ACHN (cell line): ENCODE results near the gene PAPSS1.
"Not testable (repeated sequence)": the region's sequence is repeated elsewhere in the genome, so short reads cannot be mapped to it uniquely, and the experiment has no call there.

ENCODE experiments used
- DNase-seq: peaks from one replicate; pipeline ENCODE4 v3.0.0-alpha.2; 2015
- in situ Hi-C: cut with HindIII; loops from 2 replicates; pipeline ENCODE4 v1.10.0; 2017; ENCODE audit warnings: low sequenced_read_pairs, low pct_ligation_motif_present, low pct_unique_long_range_greater_than_20kb

Gene PAPSS1

GRCh38 chr4:107733431-107733925, 13.4 kb upstream of the PAPSS1 start:
- in situ Hi-C loops = no loop called here
- DNase-seq = no peak

DNA sequence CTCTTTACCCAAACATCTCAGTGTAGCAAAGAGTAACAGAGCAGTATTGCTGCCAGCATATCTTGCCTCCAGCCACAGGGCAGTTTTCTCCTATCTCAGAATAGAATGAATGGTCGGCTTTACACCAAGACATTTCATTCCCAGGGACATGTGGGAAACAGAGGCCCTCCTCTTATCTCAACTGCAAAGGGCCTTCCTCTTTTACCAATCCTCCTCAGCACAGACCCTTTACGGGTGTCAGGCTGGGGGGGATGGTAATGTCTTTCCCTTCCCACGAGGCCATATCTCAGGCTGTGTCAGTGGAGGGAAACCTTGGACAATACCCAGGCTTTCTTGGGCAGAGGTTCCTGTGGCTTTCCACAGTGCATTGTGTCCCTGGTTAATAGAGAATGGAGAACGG, 9.0 kb upstream of the PAPSS1 start:
- in situ Hi-C loops, DNase-seq: not testable (repeated sequence)

DNA sequence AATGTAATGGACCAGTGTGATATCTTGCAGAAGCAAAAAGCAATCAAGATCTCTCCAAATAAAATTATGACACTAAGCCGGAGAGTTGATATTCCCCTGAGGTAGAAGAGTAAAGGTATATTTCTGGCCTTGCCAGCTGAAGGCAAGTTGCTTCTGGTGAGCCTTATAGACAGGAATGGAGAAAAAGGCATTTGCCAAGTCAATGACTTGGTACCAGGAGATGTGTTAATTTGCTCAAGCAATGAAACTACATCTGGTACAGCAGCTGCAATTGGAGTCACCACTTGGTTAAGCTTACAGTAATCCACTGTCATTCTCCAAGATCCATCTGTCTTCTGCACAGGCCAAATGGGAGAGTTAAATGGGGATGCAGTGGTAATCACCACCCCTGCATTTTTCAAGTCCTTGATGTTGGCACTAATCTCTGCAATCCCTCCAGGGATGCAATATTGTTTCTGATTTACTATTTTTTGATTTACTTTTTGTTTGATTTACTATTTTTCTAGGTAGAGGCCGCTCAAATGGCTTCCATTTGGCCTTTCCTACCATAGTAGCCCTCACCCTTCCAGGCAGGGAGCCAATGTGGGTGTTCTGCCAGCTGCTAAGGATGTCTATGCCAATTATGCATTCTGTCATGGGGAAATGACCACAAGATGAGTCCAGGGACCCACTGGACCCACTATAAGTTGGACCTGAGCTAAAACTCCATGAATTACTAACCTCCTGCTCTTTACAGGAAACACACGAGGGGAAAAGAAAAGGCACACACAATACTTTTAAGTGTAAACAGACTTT, 6.3 kb upstream of the PAPSS1 start:
- DNase-seq, in situ Hi-C loops: not testable (repeated sequence)

- in situ Hi-C loops = no loop called here
Measured at GRCh38 chr4:107725281-107725859, 5.3 kb upstream of the PAPSS1 start.

GRCh38 chr4:107723331-107723730, 3.3 kb upstream of the PAPSS1 start:
- DNase-seq, in situ Hi-C loops: not testable (repeated sequence)

More at GRCh38 chr4:107725281-107725859, 5.3 kb upstream of the PAPSS1 start:
- peak; percentile 7 for DNase-seq

DNA sequence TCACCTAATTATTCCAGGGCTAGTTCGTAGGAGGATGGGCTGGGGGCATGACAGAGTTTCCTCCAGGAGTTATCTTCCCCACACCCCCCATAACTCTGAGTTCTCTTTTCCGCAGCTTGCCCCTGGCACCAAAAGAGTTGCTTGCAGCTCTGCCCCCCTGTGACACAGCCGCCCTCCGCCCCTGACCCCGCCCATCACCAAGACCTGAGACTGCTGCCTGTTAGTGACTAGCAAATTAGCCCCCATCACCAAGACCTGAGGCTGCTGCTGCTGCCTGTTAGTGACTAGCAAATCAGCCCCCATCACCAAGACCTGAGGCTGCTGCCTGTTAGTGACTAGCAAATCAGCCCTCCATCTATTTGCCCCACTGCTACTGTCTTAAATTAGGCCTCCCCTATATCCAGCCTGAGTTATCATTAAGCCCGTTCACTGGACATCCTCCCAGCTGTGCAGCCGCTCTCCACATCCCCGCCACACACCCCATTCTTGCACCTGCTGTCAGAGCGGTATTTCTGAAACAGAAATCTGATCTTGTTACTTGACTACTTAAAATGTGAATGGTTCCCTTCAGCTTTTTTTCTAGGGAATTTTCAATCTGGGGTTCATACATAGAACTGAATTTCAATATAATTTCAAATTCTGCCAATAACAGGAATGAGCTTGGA, 1.5 kb upstream of the PAPSS1 start:
- in situ Hi-C loops = no loop called here
- DNase-seq = no peak

DNA sequence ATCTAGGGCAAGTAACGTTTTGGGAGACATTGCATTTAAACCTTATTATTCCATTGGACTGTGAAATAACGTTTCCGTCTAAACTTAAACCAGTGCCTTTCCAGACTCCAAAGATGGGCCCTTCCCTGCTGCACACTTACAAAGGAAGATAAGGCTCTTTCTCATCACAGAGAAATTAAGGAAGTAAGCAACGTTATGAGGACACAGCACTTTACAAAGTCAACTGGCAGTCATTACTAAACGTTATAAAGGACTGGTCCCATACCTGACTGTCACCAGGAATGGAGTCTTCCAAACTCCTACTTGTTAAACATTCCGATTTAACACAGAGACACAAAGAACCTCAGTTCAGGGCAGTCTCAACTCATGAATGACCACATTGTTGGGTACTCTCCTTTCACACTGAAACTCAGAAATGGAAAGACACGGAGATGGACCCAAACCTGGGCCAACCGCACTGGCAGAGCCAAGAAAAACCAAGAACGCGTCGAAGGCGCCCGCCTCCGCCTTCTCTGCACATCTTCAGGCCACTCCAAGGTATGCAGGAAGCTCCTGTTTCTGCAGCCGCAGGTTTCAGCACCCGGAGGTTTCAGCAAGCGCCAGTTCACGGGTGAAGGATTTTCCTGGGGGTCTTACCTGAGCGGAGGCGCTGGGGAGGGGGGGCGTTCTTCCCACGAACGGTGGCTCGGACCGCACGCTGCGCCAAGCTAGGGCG, 670 bp downstream of the PAPSS1 start:
- in situ Hi-C loops = no loop called here
- peak; percentile 42 for DNase-seq

DNA sequence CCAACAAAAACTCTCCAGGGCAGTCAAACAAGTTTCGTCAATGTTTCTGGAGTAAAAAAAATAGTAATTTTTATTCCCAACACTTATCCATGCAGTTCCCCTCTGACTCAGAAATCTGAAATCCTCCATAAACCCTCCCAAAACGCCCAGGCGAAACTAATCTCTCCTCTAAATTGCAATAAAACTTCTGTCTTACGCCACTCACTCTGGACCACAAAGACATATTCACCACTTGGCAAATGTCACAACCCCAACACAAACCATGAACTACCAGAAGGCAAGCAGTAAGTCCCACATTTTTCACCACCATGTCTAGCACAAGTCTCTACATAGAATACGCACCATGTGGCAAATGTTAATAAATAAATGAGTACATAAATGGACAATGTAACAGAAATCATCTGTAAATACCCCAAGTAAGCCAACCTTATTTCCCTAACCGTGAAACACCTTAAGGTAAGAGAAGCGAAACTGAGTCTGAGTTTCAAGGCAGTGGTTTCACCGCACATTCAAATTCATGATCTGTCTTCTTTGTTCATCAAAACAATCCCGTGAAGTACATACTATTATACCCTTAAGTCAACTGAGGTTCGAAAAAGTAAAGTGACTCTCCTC, 1.6 kb downstream of the PAPSS1 start:
- in situ Hi-C loops = no loop called here
- no peak for DNase-seq

DNA sequence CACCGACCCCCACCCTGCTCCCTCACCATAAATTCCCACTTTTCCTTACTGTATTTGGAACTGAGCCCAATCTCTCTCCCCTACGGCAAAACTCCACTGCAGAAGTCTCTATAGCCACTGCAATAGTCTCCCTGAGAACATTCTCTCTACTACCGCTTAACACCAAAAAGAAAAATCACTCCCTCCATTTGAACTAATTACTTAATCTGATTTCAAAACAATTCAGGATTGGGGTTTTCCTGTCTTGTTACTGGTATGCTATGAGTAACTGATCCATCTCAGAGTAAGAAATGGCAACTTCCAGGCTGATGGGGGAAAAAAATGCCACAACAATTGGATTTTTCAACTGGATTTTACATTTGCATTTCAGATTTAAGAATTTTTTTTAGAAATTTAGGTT, 5.8 kb downstream of the PAPSS1 start:
- in situ Hi-C loops = no loop called here
- DNase-seq = no peak

DNA sequence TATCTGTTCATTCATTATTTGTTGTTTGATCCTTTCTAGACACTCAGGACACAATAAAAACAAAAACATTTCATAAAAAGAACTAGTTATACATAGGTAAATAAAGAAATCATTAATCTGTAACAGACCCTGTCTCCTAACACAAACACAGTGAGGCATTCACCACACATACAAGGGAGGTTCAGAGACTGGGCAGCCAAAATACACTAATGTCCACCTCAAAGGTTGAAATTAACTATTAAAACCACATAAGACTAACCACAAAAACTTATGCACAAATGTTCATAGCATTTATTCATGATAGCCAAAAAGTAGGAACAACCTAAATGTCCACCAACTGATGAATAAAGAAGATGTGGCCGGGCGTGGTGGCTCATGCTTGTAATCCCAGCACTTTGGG, 7.8 kb downstream of the PAPSS1 start:
- DNase-seq = no peak
- in situ Hi-C loops = no loop called here

DNA sequence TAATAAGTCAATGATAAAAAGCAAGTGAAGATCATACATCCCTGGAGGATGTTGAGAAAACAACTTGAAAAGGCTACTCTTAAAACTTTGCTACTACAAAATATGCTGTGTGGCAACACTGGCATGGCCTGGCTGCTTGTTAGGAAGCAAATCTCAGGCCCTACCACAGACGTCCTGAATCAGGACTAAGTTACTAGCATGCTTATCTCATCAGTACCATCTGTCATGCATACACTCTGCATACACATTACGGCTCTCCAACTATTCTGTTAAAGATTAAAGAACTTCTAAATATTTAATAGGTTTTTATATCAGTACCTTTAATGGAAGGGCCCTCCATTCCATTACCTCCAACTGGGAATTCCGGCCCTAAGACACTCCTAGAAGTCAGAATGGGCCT, 8.2 kb downstream of the PAPSS1 start:
- DNase-seq = no peak
- in situ Hi-C loops = no loop called here

GRCh38 chr4:107710493-107711459, 9.3 kb downstream of the PAPSS1 start:
- DNase-seq = no peak
- in situ Hi-C loops = no loop called here

GRCh38 chr4:107709916-107710315, 10.1 kb downstream of the PAPSS1 start:
- no peak for DNase-seq
- in situ Hi-C loops = no loop called here

GRCh38 chr4:107708225-107708624, 11.8 kb downstream of the PAPSS1 start:
- in situ Hi-C loops = no loop called here
- no peak for DNase-seq

DNA sequence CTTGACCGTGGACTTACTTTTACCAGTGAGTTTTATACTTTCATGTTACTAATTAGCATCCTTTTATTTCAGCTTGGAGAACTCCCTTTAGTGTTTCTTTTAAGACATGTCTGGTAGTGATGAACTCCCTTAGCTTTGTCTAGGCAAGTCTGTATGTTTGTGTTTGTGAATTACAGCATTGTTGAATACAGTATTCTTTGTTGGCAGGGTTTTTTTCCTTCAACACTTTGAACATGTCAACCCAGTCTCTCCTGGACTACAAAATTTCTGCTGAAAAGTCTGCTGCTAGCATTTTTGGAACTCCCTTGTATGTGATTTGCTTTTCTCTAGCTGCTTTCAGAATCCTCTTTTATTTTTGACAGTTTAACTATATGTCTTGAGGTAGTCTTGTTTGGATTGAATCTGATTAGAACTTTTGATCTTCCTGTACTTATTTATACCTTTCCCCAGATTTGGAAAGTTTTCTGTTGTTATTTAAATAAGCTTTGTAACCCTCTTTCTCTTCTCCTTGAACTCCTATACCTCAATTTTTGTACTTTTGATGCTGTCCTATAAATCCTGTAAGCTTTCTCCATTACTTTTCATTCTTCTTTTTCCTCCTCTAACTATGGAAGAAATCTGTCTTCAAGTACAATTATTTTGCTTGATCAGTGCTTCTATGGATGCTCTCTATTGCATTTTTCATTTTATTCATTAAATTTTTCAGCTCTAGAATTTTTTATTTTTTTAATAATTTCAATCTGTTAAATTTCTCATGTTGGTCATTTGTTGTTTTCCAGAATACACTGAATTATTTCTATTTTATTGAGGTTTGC, 14.1 kb downstream of the PAPSS1 start:
- no peak for DNase-seq
- in situ Hi-C loops = no loop called here

GRCh38 chr4:107701565-107701964, 18.5 kb downstream of the PAPSS1 start:
- no peak for DNase-seq
- in situ Hi-C loops = no loop called here
